Measurements from ENCODE around the gene VASH2. TPM values are rescaled to one million over a fixed set of nuclear protein-coding genes. Genes with fewer than 3 reads are reported as not detected.

VASH2 gene
- total and polyA plus RNA-seq, 12 donors = 0.16 to 5.5 (median 0.29) TPM; not detected in 3

- intact Hi-C loops (cut with DNase I) = loop anchor here in 1 of 2 donors (5.0 to 10.0 kb wide), 2 partner anchors 180 to 258 kb away; no protein-coding TSS in a partner anchor
- 84 to 91% (median 86%) methylated on average over 3 of the region's 3 CpGs for WGBS, 4 donors
- H3K27ac ChIP-seq = no peak overlapping the region
- H3K36me3 ChIP-seq (replicated peaks in 1 of 2) = peaks cover 3 to 26% of the 10 kb centered on the region in 2 donors
- no peaks in the 10 kb centered on the region for H3K9me3 ChIP-seq (replicated peaks in 1 of 3)
- TF ChIP-seq POLR2A (IDR thresholded peaks at IDR 0.05) = no peak
- TF ChIP-seq CTCF (IDR thresholded peaks at IDR 0.05) = no peak
- no peak overlapping the region for H3K4me3 ChIP-seq
- no peak for DNase-seq
- peaks cover 0 to 4% of the 10 kb centered on the region in 2 donors for H3K4me1 ChIP-seq (replicated peaks in 1 of 2)
- H3K27me3 ChIP-seq = no peaks in the 10 kb centered on the region
Measured at GRCh38 chr1:212994926-212995325, 44.6 kb downstream of the VASH2 start.

GRCh38 chr1:213003256-213003655 is 52.9 kb downstream of the VASH2 start:
- Histone ChIP-seq H3K9me3 (replicated peaks in 1 of 3) (no peaks in the 10 kb centered on the region), H3K27ac (no peak overlapping the region), H3K4me1 (replicated peaks in 1 of 2) (no peaks in the 10 kb centered on the region), H3K27me3 (no peaks in the 10 kb centered on the region), H3K36me3 (replicated peaks in 1 of 2) (peaks cover 0 to 47% of the 10 kb centered on the region in 2 donors), H3K4me3 (no peak overlapping the region)
- DNase-seq = no peak
- TF ChIP-seq POLR2A (IDR thresholded peaks at IDR 0.05) (no peak), CTCF (IDR thresholded peaks at IDR 0.05) (no peak)
- intact Hi-C loops (cut with DNase I) = no loop called here
- WGBS, 4 donors = 82 to 92% (median 89%) methylated on average over 3 of the region's 3 CpGs

GRCh38 chr1:213008564-213008963 is 58.2 kb downstream of the VASH2 start:
- H3K36me3 ChIP-seq (replicated peaks in 1 of 2) = peaks cover 0 to 47% of the 10 kb centered on the region in 2 donors
- WGBS, 4 donors = 66 to 91% (median 86%) methylated on average over 2 of the region's 2 CpGs
- DNase-seq = no peak
- H3K27me3 ChIP-seq = no peaks in the 10 kb centered on the region
- no peak overlapping the region for H3K4me3 ChIP-seq
- no peak overlapping the region for H3K27ac ChIP-seq
- H3K4me1 ChIP-seq (replicated peaks in 1 of 2) = peaks cover 0 to 9% of the 10 kb centered on the region in 2 donors
- TF ChIP-seq CTCF (IDR thresholded peaks at IDR 0.05) (no peak), POLR2A (IDR thresholded peaks at IDR 0.05) (no peak)
- no peaks in the 10 kb centered on the region for H3K9me3 ChIP-seq (replicated peaks in 1 of 3)
- intact Hi-C loops (cut with DNase I) = no loop called here

GRCh38 chr1:213014642-213015041 is 64.3 kb downstream of the VASH2 start:
- 14 to 17% (median 14%) methylated on average over 7 of the region's 7 CpGs for WGBS, 4 donors
- intact Hi-C loops (cut with DNase I) = no loop called here
- TF ChIP-seq CTCF (IDR thresholded peaks at IDR 0.05) (no peak), POLR2A (IDR thresholded peaks at IDR 0.05) (no peak)
- H3K27me3 ChIP-seq = no peaks in the 10 kb centered on the region
- peak in 1 of 7 donors; percentile 15 for DNase-seq
- no peaks in the 10 kb centered on the region for H3K9me3 ChIP-seq (replicated peaks in 1 of 3)
- peaks cover 6 to 23% of the 10 kb centered on the region in 2 donors for H3K4me1 ChIP-seq (replicated peaks in 1 of 2)
- peak overlapping the region; percentile 52 to 98 (median 85) for H3K4me3 ChIP-seq
- H3K27ac ChIP-seq = peak overlapping the region; percentile 56 to 96 (median 88)
- peaks cover 0 to 8% of the 10 kb centered on the region in 2 donors for H3K36me3 ChIP-seq (replicated peaks in 1 of 2)

Data from adrenal gland (tissue), 12 donors.